Measurements from ENCODE around the gene BCAN. TPM values are rescaled to one million over a fixed set of nuclear protein-coding genes. Genes with fewer than 3 reads are reported as not detected.

BCAN gene
- total RNA-seq, 1 donor from 2014 or later, result 2.0 TPM

GRCh38 chr1:156681196-156681960 is 39.5 kb downstream of the BCAN start:
- Histone ChIP-seq H3K4me1 (peaks cover 14% of the 10 kb centered on the region), H3K27me3 (no peaks in the 10 kb centered on the region), H3K4me3 (no peak overlapping the region), H3K9me3 (no peaks in the 10 kb centered on the region), H3K36me3 (no peaks in the 10 kb centered on the region), H3K27ac (no peak overlapping the region)
- no peak for TF ChIP-seq POLR2AphosphoS5 (IDR thresholded peaks at IDR 0.05; ENCODE audit: insufficient read depth in 1 of 2, low read depth in 1 of 2)
- no peak for TF ChIP-seq POLR2A (IDR thresholded peaks at IDR 0.05)
- TF ChIP-seq CTCF (IDR thresholded peaks at IDR 0.05), result no peak
- intact Hi-C loops (cut with DNase I), result no loop called here
- DNase-seq (ENCODE audit: extremely low spot score in 2 of 2), result no peak

GRCh38 chr1:156682166-156682890 is 40.4 kb downstream of the BCAN start:
- intact Hi-C loops (cut with DNase I), result no loop called here

GRCh38 chr1:156684227-156684782 is 42.4 kb downstream of the BCAN start:
- TF ChIP-seq POLR2A (IDR thresholded peaks at IDR 0.05) (no peak), CTCF (IDR thresholded peaks at IDR 0.05) (no peak), POLR2AphosphoS5 (IDR thresholded peaks at IDR 0.05; ENCODE audit: insufficient read depth in 1 of 2, low read depth in 1 of 2) (no peak)
- intact Hi-C loops (cut with DNase I), result no loop called here
- Histone ChIP-seq H3K4me1 (peaks cover 3% of the 10 kb centered on the region), H3K4me3 (no peak overlapping the region), H3K27me3 (no peaks in the 10 kb centered on the region), H3K27ac (no peak overlapping the region), H3K9me3 (no peaks in the 10 kb centered on the region), H3K36me3 (no peaks in the 10 kb centered on the region)
- DNase-seq (ENCODE audit: extremely low spot score in 2 of 2), result no peak

More at GRCh38 chr1:156682166-156682890, 40.4 kb downstream of the BCAN start:
- H3K27me3 ChIP-seq, result no peaks in the 10 kb centered on the region
- no peaks in the 10 kb centered on the region for H3K9me3 ChIP-seq
- no peak overlapping the region for H3K27ac ChIP-seq
- peaks cover 6% of the 10 kb centered on the region for H3K4me1 ChIP-seq
- no peak for DNase-seq (ENCODE audit: extremely low spot score in 2 of 2)
- TF ChIP-seq CTCF (IDR thresholded peaks at IDR 0.05), result no peak
- H3K4me3 ChIP-seq, result no peak overlapping the region
- H3K36me3 ChIP-seq, result no peaks in the 10 kb centered on the region

GRCh38 chr1:156689035-156689952 is 47.4 kb downstream of the BCAN start:
- no peaks in the 10 kb centered on the region for H3K9me3 ChIP-seq
- H3K27me3 ChIP-seq, result no peaks in the 10 kb centered on the region
- peaks cover 51% of the 10 kb centered on the region for H3K4me1 ChIP-seq
- H3K36me3 ChIP-seq, result no peaks in the 10 kb centered on the region
- DNase-seq (ENCODE audit: extremely low spot score in 2 of 2), result no peak
- peak overlapping the region; percentile 15 for H3K4me3 ChIP-seq
- intact Hi-C loops (cut with DNase I), result loop anchor here (1.0 kb wide), 1 partner anchor 37 kb away; no protein-coding TSS in a partner anchor
- TF ChIP-seq POLR2A (IDR thresholded peaks at IDR 0.05), result no peak
- TF ChIP-seq CTCF (IDR thresholded peaks at IDR 0.05), result peak; percentile 73 to 94 (median 87)
- peak in 1 of 2 donors; percentile 56 for TF ChIP-seq POLR2AphosphoS5 (IDR thresholded peaks at IDR 0.05; ENCODE audit: insufficient read depth in 1 of 2, low read depth in 1 of 2)
- peak overlapping the region; percentile 60 for H3K27ac ChIP-seq
